ENCODE data around the gene ESRRB.

GRCh38 chr14:76430017-76430416 lies 54.1 kb downstream of the ESRRB start:
- TF ChIP-seq CTCF (IDR thresholded peaks at IDR 0.05) (no peak), EP300 (IDR thresholded peaks at IDR 0.05) (no peak), POLR2AphosphoS5 (IDR thresholded peaks at IDR 0.05) (no peak)

Measured in gastroesophageal sphincter (tissue), 3 donors.